GOT3 (cell line): ENCODE data around the gene GLIS1.

Experiments used
- DNase-seq: peaks from one replicate; lab custom pipeline; 2025; ENCODE audit warnings: mixed read lengths; lab: John Stamatoyannopoulos, UW

GLIS1 gene

GRCh38 chr1:53529555-53529954 is 209.4 kb downstream of the GLIS1 start:
- no peak for DNase-seq

- DNase-seq = no peak
These were observed 211.6 kb downstream of the GLIS1 start for GRCh38 chr1:53527368-53527767.

GRCh38 chr1:53526451-53527101 is 212.4 kb downstream of the GLIS1 start:
- no peak for DNase-seq

- no peak for DNase-seq
These were observed 213.4 kb downstream of the GLIS1 start for GRCh38 chr1:53525595-53525994.

- no peak for DNase-seq
These were observed 214.3 kb downstream of the GLIS1 start for GRCh38 chr1:53524428-53525375.

GRCh38 chr1:53521924-53522552 is 216.9 kb downstream of the GLIS1 start:
- DNase-seq = no peak

- DNase-seq = no peak
These were observed 218.5 kb downstream of the GLIS1 start for GRCh38 chr1:53520481-53520880.

- no peak for DNase-seq
These were observed 219.5 kb downstream of the GLIS1 start for GRCh38 chr1:53519421-53519820.

GRCh38 chr1:53518775-53519174 is 220.2 kb downstream of the GLIS1 start:
- DNase-seq = no peak

- no peak for DNase-seq
These were observed 221.1 kb downstream of the GLIS1 start for GRCh38 chr1:53517821-53518352.

- no peak for DNase-seq
These were observed 221.9 kb downstream of the GLIS1 start for GRCh38 chr1:53517109-53517508.

- no peak for DNase-seq
These were observed 222.8 kb downstream of the GLIS1 start for GRCh38 chr1:53516181-53516580.

GRCh38 chr1:53514436-53514835 is 224.5 kb downstream of the GLIS1 start:
- no peak for DNase-seq

GRCh38 chr1:53513846-53514245 is 225.1 kb downstream of the GLIS1 start:
- DNase-seq = no peak

- DNase-seq = no peak
These were observed 225.9 kb downstream of the GLIS1 start for GRCh38 chr1:53512807-53513755.

GRCh38 chr1:53511933-53512806 is 226.8 kb downstream of the GLIS1 start:
- DNase-seq = no peak

- no peak for DNase-seq
These were observed 227.5 kb downstream of the GLIS1 start for GRCh38 chr1:53511323-53511932.

- DNase-seq = no peak
These were observed 228.7 kb downstream of the GLIS1 start for GRCh38 chr1:53510215-53510614.

- DNase-seq = no peak
These were observed 229.2 kb downstream of the GLIS1 start for GRCh38 chr1:53509775-53510174.
